ENCODE measurements around the gene SIGLEC12.
"Not testable (repeated sequence)": the region's sequence is repeated elsewhere in the genome, so short reads cannot be mapped to it uniquely, and the experiment has no call there.

Gene SIGLEC12

GRCh38 chr19:51468545-51468920, 33.1 kb downstream of the SIGLEC12 start:
- no peaks in the 10 kb centered on the region for H3K4me1 ChIP-seq (ENCODE audit: control insufficient read depth, insufficient read depth, low read length)
- H3K9ac ChIP-seq (ENCODE audit: low read depth, low read length): no peak overlapping the region
- 0 out of 2 replicates have a peak, but pooled peaks cover under 1% of the 10 kb centered on the region for H3K9me3 ChIP-seq (ENCODE audit: control insufficient read depth, insufficient read depth, low read length)
- peaks cover 16% of the 10 kb centered on the region for H3K27me3 ChIP-seq (ENCODE audit: control insufficient read depth, insufficient read depth, low read length)
- H3K36me3 ChIP-seq (ENCODE audit: control insufficient read depth, insufficient read depth, low read length): no peaks in the 10 kb centered on the region
- no peak overlapping the region for H3K4me3 ChIP-seq (ENCODE audit: low read depth, low read length)
- H3K27ac ChIP-seq (ENCODE audit: low read depth, low read length): no peak overlapping the region

GRCh38 chr19:51467864-51468544, 33.6 kb downstream of the SIGLEC12 start:
- Histone ChIP-seq H3K27me3 (ENCODE audit: control insufficient read depth, insufficient read depth, low read length) (peaks cover 16% of the 10 kb centered on the region), H3K9ac (ENCODE audit: low read depth, low read length) (no peak overlapping the region), H3K27ac (ENCODE audit: low read depth, low read length) (no peak overlapping the region), H3K4me3 (ENCODE audit: low read depth, low read length) (no peak overlapping the region), H3K36me3 (ENCODE audit: control insufficient read depth, insufficient read depth, low read length) (no peaks in the 10 kb centered on the region), H3K9me3 (ENCODE audit: control insufficient read depth, insufficient read depth, low read length) (no peaks in the 10 kb centered on the region), H3K4me1 (ENCODE audit: control insufficient read depth, insufficient read depth, low read length) (no peaks in the 10 kb centered on the region)

- H3K27ac ChIP-seq (ENCODE audit: low read depth, low read length): no peak overlapping the region
- H3K27me3 ChIP-seq (ENCODE audit: control insufficient read depth, insufficient read depth, low read length): peaks cover 16% of the 10 kb centered on the region
- no peaks in the 10 kb centered on the region for H3K4me1 ChIP-seq (ENCODE audit: control insufficient read depth, insufficient read depth, low read length)
- H3K36me3 ChIP-seq (ENCODE audit: control insufficient read depth, insufficient read depth, low read length): no peaks in the 10 kb centered on the region
- no peak overlapping the region for H3K4me3 ChIP-seq (ENCODE audit: low read depth, low read length)
- H3K9ac ChIP-seq (ENCODE audit: low read depth, low read length): no peak overlapping the region
- no peaks in the 10 kb centered on the region for H3K9me3 ChIP-seq (ENCODE audit: control insufficient read depth, insufficient read depth, low read length)
Measured at GRCh38 chr19:51466723-51467122, 34.9 kb downstream of the SIGLEC12 start.

- Histone ChIP-seq H3K4me3 (ENCODE audit: low read depth, low read length) (peak overlapping the region; percentile 35; the same call in 1 of the 2 replicates), H3K27me3 (ENCODE audit: control insufficient read depth, insufficient read depth, low read length) (peaks cover 16% of the 10 kb centered on the region)
- H3K27ac ChIP-seq (ENCODE audit: low read depth, low read length); H3K9ac ChIP-seq (ENCODE audit: low read depth, low read length); H3K4me1 ChIP-seq (ENCODE audit: control insufficient read depth, insufficient read depth, low read length); H3K9me3 ChIP-seq (ENCODE audit: control insufficient read depth, insufficient read depth, low read length); H3K36me3 ChIP-seq (ENCODE audit: control insufficient read depth, insufficient read depth, low read length): not testable (repeated sequence)
Measured at GRCh38 chr19:51463976-51464581, 37.5 kb downstream of the SIGLEC12 start.

GRCh38 chr19:51462681-51463080, 38.9 kb downstream of the SIGLEC12 start:
- H3K9me3 ChIP-seq (ENCODE audit: control insufficient read depth, insufficient read depth, low read length): no peaks in the 10 kb centered on the region; the same call in 1 of the 2 replicates
- no peaks in the 10 kb centered on the region for H3K36me3 ChIP-seq (ENCODE audit: control insufficient read depth, insufficient read depth, low read length)
- H3K9ac ChIP-seq (ENCODE audit: low read depth, low read length): no peak overlapping the region
- H3K27ac ChIP-seq (ENCODE audit: low read depth, low read length): no peak overlapping the region
- peaks cover 16% of the 10 kb centered on the region for H3K27me3 ChIP-seq (ENCODE audit: control insufficient read depth, insufficient read depth, low read length)
- H3K4me1 ChIP-seq (ENCODE audit: control insufficient read depth, insufficient read depth, low read length): peaks cover 3% of the 10 kb centered on the region; the same call in 1 of the 2 replicates
- H3K4me3 ChIP-seq (ENCODE audit: low read depth, low read length): no peak overlapping the region

- peaks cover 16% of the 10 kb centered on the region for H3K27me3 ChIP-seq (ENCODE audit: control insufficient read depth, insufficient read depth, low read length)
- H3K4me1 ChIP-seq (ENCODE audit: control insufficient read depth, insufficient read depth, low read length): peaks cover 3% of the 10 kb centered on the region; the same call in 1 of the 2 replicates
- no peak overlapping the region for H3K4me3 ChIP-seq (ENCODE audit: low read depth, low read length)
- H3K27ac ChIP-seq (ENCODE audit: low read depth, low read length): no peak overlapping the region
- no peak overlapping the region for H3K9ac ChIP-seq (ENCODE audit: low read depth, low read length)
- no peaks in the 10 kb centered on the region for H3K36me3 ChIP-seq (ENCODE audit: control insufficient read depth, insufficient read depth, low read length)
- H3K9me3 ChIP-seq (ENCODE audit: control insufficient read depth, insufficient read depth, low read length): no peaks in the 10 kb centered on the region; the same call in 1 of the 2 replicates
Measured at GRCh38 chr19:51462276-51462675, 39.3 kb downstream of the SIGLEC12 start.

- no peak overlapping the region for H3K9ac ChIP-seq (ENCODE audit: low read depth, low read length)
- H3K4me1 ChIP-seq (ENCODE audit: control insufficient read depth, insufficient read depth, low read length): peaks cover 3% of the 10 kb centered on the region; the same call in 1 of the 2 replicates
- H3K27ac ChIP-seq (ENCODE audit: low read depth, low read length): no peak overlapping the region
Measured at GRCh38 chr19:51461723-51462161, 39.9 kb downstream of the SIGLEC12 start.

GRCh38 chr19:51460164-51460992, 41.2 kb downstream of the SIGLEC12 start:
- Histone ChIP-seq H3K27ac (ENCODE audit: low read depth, low read length) (no peak overlapping the region), H3K36me3 (ENCODE audit: control insufficient read depth, insufficient read depth, low read length) (no peaks in the 10 kb centered on the region), H3K27me3 (ENCODE audit: control insufficient read depth, insufficient read depth, low read length) (peaks cover 7% of the 10 kb centered on the region), H3K4me1 (ENCODE audit: control insufficient read depth, insufficient read depth, low read length) (peaks cover 3% of the 10 kb centered on the region; the same call in 1 of the 2 replicates), H3K9ac (ENCODE audit: low read depth, low read length) (no peak overlapping the region), H3K4me3 (ENCODE audit: low read depth, low read length) (peak overlapping the region; percentile 53), H3K9me3 (ENCODE audit: control insufficient read depth, insufficient read depth, low read length) (no peaks in the 10 kb centered on the region; the same call in 1 of the 2 replicates)

More at GRCh38 chr19:51461723-51462161, 39.9 kb downstream of the SIGLEC12 start:
- Histone ChIP-seq H3K36me3 (ENCODE audit: control insufficient read depth, insufficient read depth, low read length) (no peaks in the 10 kb centered on the region), H3K9me3 (ENCODE audit: control insufficient read depth, insufficient read depth, low read length) (no peaks in the 10 kb centered on the region; the same call in 1 of the 2 replicates), H3K27me3 (ENCODE audit: control insufficient read depth, insufficient read depth, low read length) (peaks cover 15% of the 10 kb centered on the region), H3K4me3 (ENCODE audit: low read depth, low read length) (no peak overlapping the region)

GRCh38 chr19:51458899-51459505, 42.6 kb downstream of the SIGLEC12 start:
- Histone ChIP-seq H3K9ac (ENCODE audit: low read depth, low read length) (no peak overlapping the region), H3K4me3 (ENCODE audit: low read depth, low read length) (no peak overlapping the region), H3K27ac (ENCODE audit: low read depth, low read length) (no peak overlapping the region), H3K4me1 (ENCODE audit: control insufficient read depth, insufficient read depth, low read length) (peaks cover 3% of the 10 kb centered on the region; the same call in 1 of the 2 replicates), H3K36me3 (ENCODE audit: control insufficient read depth, insufficient read depth, low read length) (no peaks in the 10 kb centered on the region), H3K9me3 (ENCODE audit: control insufficient read depth, insufficient read depth, low read length) (no peaks in the 10 kb centered on the region; the same call in 1 of the 2 replicates), H3K27me3 (ENCODE audit: control insufficient read depth, insufficient read depth, low read length) (no peaks in the 10 kb centered on the region)

GRCh38 chr19:51458051-51458645, 43.5 kb downstream of the SIGLEC12 start, which contains the start of gene SIGLEC8:
TSS of gene SIGLEC8 (minus strand) at chr19:51458454. CDS start at chr19:51458387, 67 bp downstream.
- no peaks in the 10 kb centered on the region for H3K36me3 ChIP-seq (ENCODE audit: control insufficient read depth, insufficient read depth, low read length)
- H3K9me3 ChIP-seq (ENCODE audit: control insufficient read depth, insufficient read depth, low read length): no peaks in the 10 kb centered on the region; the same call in 1 of the 2 replicates
- no peaks in the 10 kb centered on the region for H3K27me3 ChIP-seq (ENCODE audit: control insufficient read depth, insufficient read depth, low read length)
- H3K27ac ChIP-seq (ENCODE audit: low read depth, low read length): no peak within 1 kb of the TSS
- no peak within 1 kb of the TSS for H3K4me3 ChIP-seq (ENCODE audit: low read depth, low read length)
- H3K4me1 ChIP-seq (ENCODE audit: control insufficient read depth, insufficient read depth, low read length): peaks cover 3% of the 10 kb centered on the region; the same call in 1 of the 2 replicates
- no peak within 1 kb of the TSS for H3K9ac ChIP-seq (ENCODE audit: low read depth, low read length)
